Activated CD4-positive, alpha-beta T cell treated with anti-CD3 and anti-CD28 coated beads for 24 hours (primary cell): ENCODE data around the gene ACYP2.
"Not testable (repeated sequence)": the region's sequence is repeated elsewhere in the genome, so short reads cannot be mapped to it uniquely, and the experiment has no call there.

ENCODE experiments used
- DNase-seq, 2 donors: peaks; one replicate each; pipeline ENCODE4 v3.0.0-alpha.2; 2020; ENCODE audit warnings: low read depth in 2 of 2

Gene ACYP2

GRCh38 chr2:54115284-54116137 lies at the start of gene ACYP2:
ACYP2 (plus strand) TSS chr2:54115615.
- DNase-seq, result peak; percentile 85 to 90

GRCh38 chr2:54065891-54066290 lies 49.5 kb upstream of the ACYP2 start:
- DNase-seq, result no peak

- no peak for DNase-seq
These were observed 47.5 kb upstream of the ACYP2 start for GRCh38 chr2:54067851-54068375.

GRCh38 chr2:54072483-54072882 lies 42.9 kb upstream of the ACYP2 start:
- not testable (repeated sequence) for DNase-seq

GRCh38 chr2:54073796-54074195 lies 41.6 kb upstream of the ACYP2 start:
- DNase-seq, result no peak

- DNase-seq, result no peak
These were observed 40.6 kb upstream of the ACYP2 start for GRCh38 chr2:54074606-54075341.

- DNase-seq, result no peak
These were observed 38.8 kb upstream of the ACYP2 start for GRCh38 chr2:54076586-54076985.

GRCh38 chr2:54077088-54077900 lies 38.1 kb upstream of the ACYP2 start:
- DNase-seq, result no peak

- no peak for DNase-seq
These were observed 36.1 kb upstream of the ACYP2 start for GRCh38 chr2:54079331-54079730.

GRCh38 chr2:54081574-54081973 lies 33.8 kb upstream of the ACYP2 start:
- DNase-seq, result peak; percentile 7 to 10

- DNase-seq, result no peak
These were observed 32.4 kb upstream of the ACYP2 start for GRCh38 chr2:54083021-54083420.

GRCh38 chr2:54083445-54083844 lies 32.0 kb upstream of the ACYP2 start:
- no peak for DNase-seq

GRCh38 chr2:54084600-54084999 lies 30.8 kb upstream of the ACYP2 start:
- DNase-seq, result no peak

- no peak for DNase-seq
These were observed 30.3 kb upstream of the ACYP2 start for GRCh38 chr2:54085069-54085468.

- DNase-seq, result no peak
These were observed 29.3 kb upstream of the ACYP2 start for GRCh38 chr2:54086157-54086556.

GRCh38 chr2:54088191-54088634 lies 27.2 kb upstream of the ACYP2 start:
- DNase-seq, result no peak

- no peak for DNase-seq
These were observed 26.7 kb upstream of the ACYP2 start for GRCh38 chr2:54088719-54089118.

GRCh38 chr2:54090521-54091117 lies 24.8 kb upstream of the ACYP2 start:
- DNase-seq, result no peak

GRCh38 chr2:54092940-54093339 lies 22.5 kb upstream of the ACYP2 start:
- no peak for DNase-seq

GRCh38 chr2:54095406-54095805 lies 20.0 kb upstream of the ACYP2 start:
- DNase-seq, result not testable (repeated sequence)

GRCh38 chr2:54096141-54096540 lies 19.3 kb upstream of the ACYP2 start:
- not testable (repeated sequence) for DNase-seq
